WTC11 (cell line): ENCODE measurements around the gene RTEL1. TPM values are rescaled to one million over a fixed set of nuclear protein-coding genes. Genes with fewer than 3 reads are reported as not detected.

Experiments used
- ATAC-seq: fragments of 200-7000 bp; cut with Tn5 transposase; 2 replicates; pipeline ENCODE4 v1.10.0; 2021; ENCODE audit warnings: mild to moderate bottlenecking, moderate library complexity
- CTCF ChIA-PET: fragments of 300-600 bp; sonication (Branson Sonifier 250); formaldehyde crosslinking; loops from one replicate; lab custom pipeline; 2021; ENCODE audit warnings: antibody characterized with exemption; lab: Charles Lee
- POLR2A ChIA-PET: fragments of 350-600 bp; sonication (Branson Sonifier 250); formaldehyde crosslinking; loops from one replicate; lab custom pipeline; 2021; ENCODE audit warnings: antibody characterized with exemption; lab: Charles Lee
- DNase-seq: peaks from one replicate; pipeline ENCODE4 v3.0.0; 2021; ENCODE audit warnings: low spot score
- H3K27ac Mint-ChIP-seq: 2 replicates; pipeline ENCODE4 v1.8.0; 2021; ENCODE audit warnings: mixed read lengths
- H3K27me3 Mint-ChIP-seq: 2 replicates; pipeline ENCODE4 v1.8.0; 2021; ENCODE audit warnings: low read depth, mild to moderate bottlenecking, moderate library complexity, mixed read lengths
- H3K36me3 Mint-ChIP-seq: 2 replicates; pipeline ENCODE4 v1.8.0; 2021; ENCODE audit warnings: mixed read lengths
- H3K4me1 Mint-ChIP-seq: 2 replicates; pipeline ENCODE4 v1.8.0; 2022; ENCODE audit warnings: mixed read lengths
- H3K4me3 Mint-ChIP-seq: 2 replicates; pipeline ENCODE4 v1.8.0; 2021; ENCODE audit warnings: mild to moderate bottlenecking, moderate library complexity, mixed read lengths
- H3K9me3 Mint-ChIP-seq: 2 replicates; pipeline ENCODE4 v1.8.0; 2021; ENCODE audit warnings: mixed read lengths
- CREM ChIP-seq: sonication (generic); formaldehyde crosslinking; IDR thresholded peaks from 2 replicates; pipeline ENCODE4 v1.8.1; 2022; ENCODE audit warnings: mild to moderate bottlenecking, missing genetic modification reagents, moderate library complexity
- ESRRA ChIP-seq: sonication (generic); formaldehyde crosslinking; IDR thresholded peaks from 2 replicates; pipeline ENCODE4 v1.8.1; 2022; ENCODE audit warnings: mild to moderate bottlenecking, missing genetic modification reagents, borderline replicate concordance
- FOXP1 ChIP-seq: sonication (generic); formaldehyde crosslinking; IDR thresholded peaks from 2 replicates; pipeline ENCODE4 v1.8.0; 2022; ENCODE audit warnings: missing genetic modification reagents, mild to moderate bottlenecking, moderate library complexity, borderline replicate concordance
- MXD4 ChIP-seq: fragments of 250-450 bp; sonication (Bioruptor Pico); IDR thresholded peaks from 2 replicates; pipeline ENCODE4 v1.8.0; 2021; ENCODE audit warnings: mild to moderate bottlenecking, moderate library complexity, borderline replicate concordance
- NFATC4 ChIP-seq: fragments of 250-450 bp; sonication (Bioruptor Pico); IDR thresholded peaks from 2 replicates; pipeline ENCODE4 v1.9.0; 2021; ENCODE audit warnings: mild to moderate bottlenecking
- NR1H2 ChIP-seq: sonication (generic); formaldehyde crosslinking; IDR thresholded peaks from 2 replicates; pipeline ENCODE4 v1.9.0; 2021; ENCODE audit warnings: mild to moderate bottlenecking, moderate library complexity, missing genetic modification reagents
- NR2C2 ChIP-seq: sonication (generic); formaldehyde crosslinking; IDR thresholded peaks from 2 replicates; pipeline ENCODE4 v1.8.0; 2022; ENCODE audit warnings: mild to moderate bottlenecking, missing genetic modification reagents
- SP1 ChIP-seq: sonication (generic); formaldehyde crosslinking; conservative IDR thresholded peaks from 2 replicates; pipeline ENCODE4 v1.8.1; 2022; ENCODE audit warnings: missing genetic modification reagents
- ZNF232 ChIP-seq: sonication (generic); formaldehyde crosslinking; IDR thresholded peaks from 2 replicates; pipeline ENCODE4 v1.8.0; 2022; ENCODE audit warnings: mild to moderate bottlenecking, missing genetic modification reagents
- ZNF263 ChIP-seq: sonication (generic); formaldehyde crosslinking; IDR thresholded peaks from 2 replicates; pipeline ENCODE4 v1.8.1; 2022; ENCODE audit warnings: low read depth, mild to moderate bottlenecking, moderate library complexity, missing genetic modification reagents
- total RNA-seq: library from RNA; stranded (reverse); gene quantifications from 3 replicates; pipeline ENCODE4 v1.2.3, GENCODE V29; 2021
- TF ChIP-seq, protein P1 (sequence below): sonication (generic); formaldehyde crosslinking; IDR thresholded peaks from 2 replicates; pipeline ENCODE4 v1.8.0; 2022; ENCODE audit warnings: missing genetic modification reagents
- TF ChIP-seq, protein P2 (sequence below): sonication (generic); formaldehyde crosslinking; IDR thresholded peaks from 2 replicates; pipeline ENCODE4 v1.8.0; 2022; ENCODE audit warnings: mild to moderate bottlenecking, missing genetic modification reagents
- TF ChIP-seq, protein P3 (sequence below): sonication (generic); formaldehyde crosslinking; IDR thresholded peaks from 2 replicates; pipeline ENCODE4 v1.8.1; 2023; ENCODE audit warnings: mild to moderate bottlenecking, missing genetic modification reagents, moderate library complexity
- TF ChIP-seq, protein P4 (sequence below): sonication (generic); formaldehyde crosslinking; IDR thresholded peaks from 2 replicates; pipeline ENCODE4 v1.8.1; 2022; ENCODE audit warnings: mild to moderate bottlenecking, moderate library complexity, missing genetic modification reagents
- TF ChIP-seq, protein P5 (sequence below): sonication (generic); formaldehyde crosslinking; IDR thresholded peaks from 2 replicates; pipeline ENCODE4 v1.8.0; 2022; ENCODE audit warnings: mild to moderate bottlenecking, missing genetic modification reagents
- TF ChIP-seq, protein P6 (sequence below): sonication (generic); formaldehyde crosslinking; IDR thresholded peaks from 2 replicates; pipeline ENCODE4 v1.8.0; 2023; ENCODE audit warnings: missing genetic modification reagents, mild to moderate bottlenecking, borderline replicate concordance

The RTEL1 gene
- total RNA-seq, 1 experiment from 2014 or later, result 44.9 TPM

DNA sequence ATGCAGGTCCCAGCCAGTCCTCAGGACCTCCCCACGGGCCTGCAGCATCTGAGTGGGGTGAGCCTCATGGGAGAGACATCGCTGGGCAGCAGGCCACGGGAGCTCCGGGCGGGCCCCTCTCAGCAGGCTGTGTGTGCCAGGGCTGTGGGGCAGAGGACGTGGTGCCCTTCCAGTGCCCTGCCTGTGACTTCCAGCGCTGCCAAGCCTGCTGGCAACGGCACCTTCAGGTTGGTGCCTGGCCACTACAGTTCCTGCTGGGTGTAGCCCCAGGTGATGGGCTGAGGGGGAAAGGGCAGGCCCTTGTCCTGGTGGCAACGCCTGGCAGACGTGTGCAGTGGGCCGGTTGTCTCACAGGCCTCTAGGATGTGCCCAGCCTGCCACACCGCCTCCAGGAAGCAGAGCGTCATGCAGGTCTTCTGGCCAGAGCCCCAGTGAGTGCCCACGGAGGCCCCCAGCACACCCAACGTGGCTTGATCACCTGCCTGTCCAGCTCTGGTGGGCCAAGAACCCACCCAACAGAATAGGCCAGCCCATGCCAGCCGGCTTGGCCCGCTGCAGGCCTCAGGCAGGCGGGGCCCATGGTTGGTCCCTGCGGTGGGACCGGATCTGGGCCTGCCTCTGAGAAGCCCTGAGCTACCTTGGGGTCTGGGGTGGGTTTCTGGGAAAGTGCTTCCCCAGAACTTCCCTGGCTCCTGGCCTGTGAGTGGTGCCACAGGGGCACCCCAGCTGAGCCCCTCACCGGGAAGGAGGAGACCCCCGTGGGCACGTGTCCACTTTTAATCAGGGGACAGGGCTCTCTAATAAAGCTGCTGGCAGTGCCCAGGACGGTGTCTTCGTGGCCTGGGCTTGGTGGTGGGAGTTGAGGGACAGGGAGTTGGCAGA lies 37.6 kb downstream of the RTEL1 start (continued):
- TF ChIP-seq ZNF232 (CRISPR knock-in tag) (no peak), MXD4 (CRISPR knock-in tag) (no peak), NR2C2 (no peak), NFATC4 (CRISPR knock-in tag) (no peak), NR1H2 (CRISPR knock-in tag) (no peak), ESRRA (CRISPR knock-in tag) (no peak), SP1 (CRISPR knock-in tag) (no peak), CREM (no peak)
- TF ChIP-seq, protein P1, sequence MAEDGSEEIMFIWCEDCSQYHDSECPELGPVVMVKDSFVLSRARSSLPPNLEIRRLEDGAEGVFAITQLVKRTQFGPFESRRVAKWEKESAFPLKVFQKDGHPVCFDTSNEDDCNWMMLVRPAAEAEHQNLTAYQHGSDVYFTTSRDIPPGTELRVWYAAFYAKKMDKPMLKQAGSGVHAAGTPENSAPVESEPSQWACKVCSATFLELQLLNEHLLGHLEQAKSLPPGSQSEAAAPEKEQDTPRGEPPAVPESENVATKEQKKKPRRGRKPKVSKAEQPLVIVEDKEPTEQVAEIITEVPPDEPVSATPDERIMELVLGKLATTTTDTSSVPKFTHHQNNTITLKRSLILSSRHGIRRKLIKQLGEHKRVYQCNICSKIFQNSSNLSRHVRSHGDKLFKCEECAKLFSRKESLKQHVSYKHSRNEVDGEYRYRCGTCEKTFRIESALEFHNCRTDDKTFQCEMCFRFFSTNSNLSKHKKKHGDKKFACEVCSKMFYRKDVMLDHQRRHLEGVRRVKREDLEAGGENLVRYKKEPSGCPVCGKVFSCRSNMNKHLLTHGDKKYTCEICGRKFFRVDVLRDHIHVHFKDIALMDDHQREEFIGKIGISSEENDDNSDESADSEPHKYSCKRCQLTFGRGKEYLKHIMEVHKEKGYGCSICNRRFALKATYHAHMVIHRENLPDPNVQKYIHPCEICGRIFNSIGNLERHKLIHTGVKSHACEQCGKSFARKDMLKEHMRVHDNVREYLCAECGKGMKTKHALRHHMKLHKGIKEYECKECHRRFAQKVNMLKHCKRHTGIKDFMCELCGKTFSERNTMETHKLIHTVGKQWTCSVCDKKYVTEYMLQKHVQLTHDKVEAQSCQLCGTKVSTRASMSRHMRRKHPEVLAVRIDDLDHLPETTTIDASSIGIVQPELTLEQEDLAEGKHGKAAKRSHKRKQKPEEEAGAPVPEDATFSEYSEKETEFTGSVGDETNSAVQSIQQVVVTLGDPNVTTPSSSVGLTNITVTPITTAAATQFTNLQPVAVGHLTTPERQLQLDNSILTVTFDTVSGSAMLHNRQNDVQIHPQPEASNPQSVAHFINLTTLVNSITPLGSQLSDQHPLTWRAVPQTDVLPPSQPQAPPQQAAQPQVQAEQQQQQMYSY (CRISPR knock-in tag), result no peak

DNA sequence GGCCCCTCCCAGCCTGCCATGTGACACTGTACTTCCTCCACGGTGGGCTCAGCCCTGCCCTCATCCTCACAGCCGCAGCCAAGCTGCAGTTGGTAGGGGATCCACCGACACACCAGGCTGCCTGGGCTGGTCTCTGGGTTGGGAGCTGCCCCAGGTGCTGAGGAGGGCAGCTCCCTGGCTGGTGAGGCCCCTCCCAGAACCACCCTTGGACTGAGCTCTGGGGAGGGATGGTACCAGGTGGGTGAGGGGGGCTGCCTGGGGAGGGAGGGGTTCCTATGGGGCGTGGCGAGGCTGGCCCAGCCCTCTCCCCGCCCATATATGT lies 38.2 kb downstream of the RTEL1 start:
- ChIA-PET CTCF (interaction anchor here (0.9 to 3.4 kb wide), 5 partner anchors 12 to 158 kb away, joined by 3 to 19 read pairs (median 9); partner anchors contain the start of genes ARFRP1, GMEB2, PTK6 and RTEL1), POLR2A (interaction anchor here (0.5 to 1.6 kb wide), 6 partner anchors 9 to 153 kb away, joined by 3 to 4 read pairs (median 3); partner anchors contain the start of genes ARFRP1, RTEL1 and ZGPAT)
- Mint-ChIP-seq H3K4me3 (peak overlapping the region; percentile 53), H3K27ac (peak overlapping the region; percentile 45; the same call in 1 of the 2 replicates), H3K36me3 (peaks cover 14% of the 10 kb centered on the region), H3K9me3 (no peaks in the 10 kb centered on the region), H3K4me1 (peaks cover 7% of the 10 kb centered on the region), H3K27me3 (peaks cover 3% of the 10 kb centered on the region; the same call in 1 of the 2 replicates)
- no peak for TF ChIP-seq FOXP1
- TF ChIP-seq CREM, result 0 out of 2 replicates have a peak, but pooled peaks have one; percentile 24
- TF ChIP-seq, protein P2, sequence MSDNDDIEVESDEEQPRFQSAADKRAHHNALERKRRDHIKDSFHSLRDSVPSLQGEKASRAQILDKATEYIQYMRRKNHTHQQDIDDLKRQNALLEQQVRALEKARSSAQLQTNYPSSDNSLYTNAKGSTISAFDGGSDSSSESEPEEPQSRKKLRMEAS (CRISPR knock-in tag), result no peak
- TF ChIP-seq, protein P3, sequence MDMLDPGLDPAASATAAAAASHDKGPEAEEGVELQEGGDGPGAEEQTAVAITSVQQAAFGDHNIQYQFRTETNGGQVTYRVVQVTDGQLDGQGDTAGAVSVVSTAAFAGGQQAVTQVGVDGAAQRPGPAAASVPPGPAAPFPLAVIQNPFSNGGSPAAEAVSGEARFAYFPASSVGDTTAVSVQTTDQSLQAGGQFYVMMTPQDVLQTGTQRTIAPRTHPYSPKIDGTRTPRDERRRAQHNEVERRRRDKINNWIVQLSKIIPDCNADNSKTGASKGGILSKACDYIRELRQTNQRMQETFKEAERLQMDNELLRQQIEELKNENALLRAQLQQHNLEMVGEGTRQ, result peak; percentile 77
- TF ChIP-seq ZNF263 (CRISPR knock-in tag), result no peak
- TF ChIP-seq, protein P4, sequence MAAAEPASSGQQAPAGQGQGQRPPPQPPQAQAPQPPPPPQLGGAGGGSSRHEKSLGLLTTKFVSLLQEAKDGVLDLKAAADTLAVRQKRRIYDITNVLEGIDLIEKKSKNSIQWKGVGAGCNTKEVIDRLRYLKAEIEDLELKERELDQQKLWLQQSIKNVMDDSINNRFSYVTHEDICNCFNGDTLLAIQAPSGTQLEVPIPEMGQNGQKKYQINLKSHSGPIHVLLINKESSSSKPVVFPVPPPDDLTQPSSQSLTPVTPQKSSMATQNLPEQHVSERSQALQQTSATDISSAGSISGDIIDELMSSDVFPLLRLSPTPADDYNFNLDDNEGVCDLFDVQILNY (CRISPR knock-in tag), result no peak
- TF ChIP-seq, protein P5, sequence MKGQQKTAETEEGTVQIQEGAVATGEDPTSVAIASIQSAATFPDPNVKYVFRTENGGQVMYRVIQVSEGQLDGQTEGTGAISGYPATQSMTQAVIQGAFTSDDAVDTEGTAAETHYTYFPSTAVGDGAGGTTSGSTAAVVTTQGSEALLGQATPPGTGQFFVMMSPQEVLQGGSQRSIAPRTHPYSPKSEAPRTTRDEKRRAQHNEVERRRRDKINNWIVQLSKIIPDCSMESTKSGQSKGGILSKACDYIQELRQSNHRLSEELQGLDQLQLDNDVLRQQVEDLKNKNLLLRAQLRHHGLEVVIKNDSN (CRISPR knock-in tag), result peak; percentile 50; the same call in 1 of the 2 replicates
- TF ChIP-seq, protein P6, sequence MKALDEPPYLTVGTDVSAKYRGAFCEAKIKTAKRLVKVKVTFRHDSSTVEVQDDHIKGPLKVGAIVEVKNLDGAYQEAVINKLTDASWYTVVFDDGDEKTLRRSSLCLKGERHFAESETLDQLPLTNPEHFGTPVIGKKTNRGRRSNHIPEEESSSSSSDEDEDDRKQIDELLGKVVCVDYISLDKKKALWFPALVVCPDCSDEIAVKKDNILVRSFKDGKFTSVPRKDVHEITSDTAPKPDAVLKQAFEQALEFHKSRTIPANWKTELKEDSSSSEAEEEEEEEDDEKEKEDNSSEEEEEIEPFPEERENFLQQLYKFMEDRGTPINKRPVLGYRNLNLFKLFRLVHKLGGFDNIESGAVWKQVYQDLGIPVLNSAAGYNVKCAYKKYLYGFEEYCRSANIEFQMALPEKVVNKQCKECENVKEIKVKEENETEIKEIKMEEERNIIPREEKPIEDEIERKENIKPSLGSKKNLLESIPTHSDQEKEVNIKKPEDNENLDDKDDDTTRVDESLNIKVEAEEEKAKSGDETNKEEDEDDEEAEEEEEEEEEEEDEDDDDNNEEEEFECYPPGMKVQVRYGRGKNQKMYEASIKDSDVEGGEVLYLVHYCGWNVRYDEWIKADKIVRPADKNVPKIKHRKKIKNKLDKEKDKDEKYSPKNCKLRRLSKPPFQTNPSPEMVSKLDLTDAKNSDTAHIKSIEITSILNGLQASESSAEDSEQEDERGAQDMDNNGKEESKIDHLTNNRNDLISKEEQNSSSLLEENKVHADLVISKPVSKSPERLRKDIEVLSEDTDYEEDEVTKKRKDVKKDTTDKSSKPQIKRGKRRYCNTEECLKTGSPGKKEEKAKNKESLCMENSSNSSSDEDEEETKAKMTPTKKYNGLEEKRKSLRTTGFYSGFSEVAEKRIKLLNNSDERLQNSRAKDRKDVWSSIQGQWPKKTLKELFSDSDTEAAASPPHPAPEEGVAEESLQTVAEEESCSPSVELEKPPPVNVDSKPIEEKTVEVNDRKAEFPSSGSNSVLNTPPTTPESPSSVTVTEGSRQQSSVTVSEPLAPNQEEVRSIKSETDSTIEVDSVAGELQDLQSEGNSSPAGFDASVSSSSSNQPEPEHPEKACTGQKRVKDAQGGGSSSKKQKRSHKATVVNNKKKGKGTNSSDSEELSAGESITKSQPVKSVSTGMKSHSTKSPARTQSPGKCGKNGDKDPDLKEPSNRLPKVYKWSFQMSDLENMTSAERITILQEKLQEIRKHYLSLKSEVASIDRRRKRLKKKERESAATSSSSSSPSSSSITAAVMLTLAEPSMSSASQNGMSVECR (CRISPR knock-in tag), result no peak
- ATAC-seq, result peak; percentile 78
- peak; percentile 65 for DNase-seq
